SKM-1 (cell line): ENCODE results near the gene LRRC17.

Experiments
- DNase-seq: peaks from one replicate; lab custom pipeline; 2025; ENCODE audit not compliant: unreplicated experiment; lab: John Stamatoyannopoulos, UW

LRRC17 gene

DNA sequence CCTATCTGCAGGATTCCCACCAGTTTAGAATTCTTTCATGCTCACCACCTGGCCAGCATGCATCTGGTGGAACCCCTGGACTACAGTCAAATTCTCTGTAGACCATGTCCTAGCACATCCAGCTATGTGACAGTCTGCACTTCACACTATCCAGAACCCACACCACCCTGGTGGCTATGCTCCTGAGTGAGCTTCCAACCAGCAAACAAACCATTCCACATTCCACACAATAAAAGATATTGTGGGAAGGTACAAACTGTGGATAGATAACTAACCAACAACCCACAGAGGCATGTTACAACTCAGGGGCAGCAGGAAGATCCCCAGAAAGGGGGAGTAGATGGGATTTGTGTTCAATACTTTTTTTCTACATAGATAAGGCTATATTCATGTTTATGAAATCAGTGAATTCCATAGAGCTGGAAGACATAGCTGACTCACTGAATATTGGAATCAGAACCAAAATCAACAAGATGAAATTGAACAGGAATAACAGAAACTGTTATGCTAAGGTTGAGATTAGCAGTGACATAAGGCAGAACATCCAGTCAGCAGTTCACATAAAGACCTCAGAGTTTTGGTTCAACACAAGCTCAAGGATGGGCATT is 72.5 kb downstream of the LRRC17 start:
- no peak for DNase-seq

DNA sequence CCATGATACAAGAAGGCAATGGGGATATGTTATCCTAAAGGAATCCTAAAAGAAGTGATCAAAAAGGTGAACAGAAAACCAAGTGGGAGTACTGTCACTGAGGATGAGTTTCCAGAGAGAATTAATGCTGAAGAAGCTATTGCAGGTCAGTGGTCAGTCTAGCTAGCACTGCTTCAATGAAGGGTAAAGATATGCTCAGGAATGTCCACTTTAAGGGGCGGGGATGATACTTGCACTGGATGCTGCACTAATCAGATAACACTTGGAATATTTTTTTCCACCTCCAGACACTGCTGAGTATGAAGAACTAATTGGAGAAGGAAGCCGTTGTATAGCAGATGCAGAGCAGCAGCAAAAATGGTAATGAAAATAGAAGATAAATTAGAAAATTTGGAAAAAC is 75.3 kb downstream of the LRRC17 start:
- no peak for DNase-seq

DNA sequence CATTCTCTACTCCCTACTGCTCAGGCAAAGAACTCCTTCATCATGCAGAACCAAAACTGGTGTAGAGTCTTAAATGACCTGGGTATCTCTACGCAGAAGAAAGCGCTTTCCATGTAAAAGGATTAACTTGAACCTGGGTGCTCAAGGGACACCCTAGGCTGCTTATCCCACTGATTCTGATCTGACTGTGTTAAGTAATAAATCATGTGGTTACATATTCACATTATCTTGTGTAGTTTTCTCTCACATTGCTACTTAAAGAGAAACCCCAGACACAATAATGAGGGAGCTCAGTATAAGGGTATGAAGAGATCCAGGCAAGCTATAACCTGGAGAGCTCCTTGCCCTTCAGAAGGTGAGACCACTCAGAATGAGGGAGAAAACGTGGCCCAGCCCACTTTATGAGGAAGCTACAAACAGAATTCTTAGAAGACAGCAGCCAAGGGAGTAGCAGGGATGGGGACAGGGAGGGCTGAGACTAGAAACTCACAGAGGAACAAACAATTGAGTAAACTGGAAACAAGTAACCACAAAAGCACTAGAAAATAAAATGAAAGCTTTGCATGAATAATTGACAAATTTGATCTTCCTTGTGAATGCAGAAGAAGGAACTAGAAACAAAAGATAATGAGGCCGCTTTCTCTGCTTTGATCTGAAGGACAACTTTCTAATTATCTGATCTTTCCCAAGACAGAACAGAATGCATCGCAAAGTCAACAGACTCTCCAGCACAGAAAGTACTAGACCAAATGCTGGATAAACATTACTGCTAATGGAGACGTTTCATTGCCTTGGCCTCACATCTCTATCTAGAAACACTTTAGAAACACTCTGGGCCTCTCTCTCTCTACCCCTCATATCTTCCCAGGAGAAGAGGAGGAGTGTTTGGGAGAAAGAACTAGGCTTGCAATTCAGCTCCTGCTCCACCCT is 76.1 kb downstream of the LRRC17 start:
- no peak for DNase-seq

DNA sequence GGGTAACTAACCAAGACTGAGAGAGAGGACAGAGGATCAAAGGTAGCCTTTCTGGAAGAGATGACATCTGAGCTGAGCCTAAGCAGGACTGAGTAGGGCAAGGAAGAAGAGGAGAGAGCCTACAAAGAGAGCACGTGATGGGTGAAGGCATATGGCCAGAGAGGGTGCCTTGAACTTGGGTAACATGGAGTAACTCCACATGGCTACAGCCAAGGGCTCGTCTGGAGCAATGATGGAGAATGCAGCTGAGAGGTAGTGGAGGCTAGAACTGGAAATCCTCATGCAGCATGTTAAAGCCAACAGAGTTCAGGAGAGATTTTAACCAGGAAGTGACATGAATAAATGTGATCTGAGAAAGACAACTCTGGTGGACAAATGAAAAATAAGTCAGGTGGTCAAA is 77.8 kb downstream of the LRRC17 start:
- DNase-seq, result no peak

DNA sequence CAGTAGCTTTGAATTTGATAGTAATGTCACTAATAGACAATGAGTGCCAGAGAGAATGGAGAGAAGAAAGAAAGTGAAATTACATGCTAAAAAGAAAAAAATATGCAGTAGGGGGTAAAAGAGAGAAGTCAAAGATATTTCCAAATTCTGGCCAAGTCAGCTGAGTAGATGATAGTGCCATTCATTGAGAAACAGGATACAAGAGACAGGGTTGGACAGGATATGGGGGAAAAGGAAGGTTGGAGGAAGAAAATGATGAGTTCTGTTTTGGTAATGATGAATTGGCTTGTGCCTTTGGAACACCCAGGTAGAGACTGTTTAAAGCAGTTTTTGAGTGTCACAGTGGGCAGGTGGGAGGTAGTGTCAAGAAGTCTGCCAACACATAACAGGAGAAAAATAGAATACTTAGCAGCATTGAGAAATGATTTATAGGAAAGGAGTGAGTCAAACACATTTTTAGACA is 78.3 kb downstream of the LRRC17 start:
- DNase-seq, result no peak

DNA sequence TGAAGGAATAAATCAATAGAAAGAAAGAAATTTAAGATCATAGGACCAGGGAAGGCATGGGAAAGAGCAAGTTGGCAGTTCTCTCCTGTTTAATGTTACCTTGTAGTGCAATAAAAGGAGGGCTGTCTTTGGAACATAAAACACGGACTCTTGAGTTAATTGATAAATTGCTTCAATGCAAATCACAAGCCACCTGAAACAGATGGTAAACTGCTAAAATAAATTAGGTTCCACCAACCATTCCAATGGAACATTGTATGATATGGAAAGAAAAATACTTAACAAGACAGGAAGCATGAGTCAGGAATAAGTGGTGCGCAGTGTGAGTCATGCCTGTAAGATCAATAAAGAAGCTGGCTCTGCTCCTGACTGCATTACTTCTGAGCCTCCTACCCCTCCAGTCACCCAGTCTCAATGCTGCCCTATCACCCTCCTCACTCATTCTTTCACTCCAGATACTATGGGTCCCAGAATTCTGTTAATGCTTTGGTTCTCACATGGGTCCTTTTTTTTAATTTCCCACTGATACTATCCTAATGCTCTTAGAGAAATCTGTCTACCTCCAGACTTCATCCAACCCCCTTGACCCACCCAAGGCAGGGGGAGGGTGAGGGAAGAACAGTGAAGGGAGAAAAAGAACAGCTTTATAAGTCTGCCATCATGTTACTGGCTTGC is 78.9 kb downstream of the LRRC17 start:
- DNase-seq, result no peak

DNA sequence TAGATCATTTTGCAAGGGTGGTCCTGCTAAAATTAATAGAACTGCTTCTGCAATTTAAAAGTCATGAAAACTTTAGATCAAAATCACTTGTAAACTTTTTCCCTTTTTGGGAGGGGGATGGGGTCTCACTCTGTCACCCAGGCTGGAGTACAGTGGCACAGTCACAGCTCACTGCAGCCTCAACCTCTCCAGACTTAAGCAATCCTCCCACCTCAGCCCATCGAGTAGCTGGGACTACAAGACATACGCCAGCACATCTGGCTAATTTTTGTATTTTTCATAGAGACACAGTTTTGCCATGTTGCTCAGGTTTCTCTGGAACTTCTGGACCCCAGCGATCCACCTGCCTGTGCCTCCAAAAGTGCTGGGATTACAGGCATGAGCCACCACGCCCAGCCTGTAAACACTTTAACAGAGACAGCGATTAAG is 79.7 kb downstream of the LRRC17 start:
- DNase-seq, result no peak

DNA sequence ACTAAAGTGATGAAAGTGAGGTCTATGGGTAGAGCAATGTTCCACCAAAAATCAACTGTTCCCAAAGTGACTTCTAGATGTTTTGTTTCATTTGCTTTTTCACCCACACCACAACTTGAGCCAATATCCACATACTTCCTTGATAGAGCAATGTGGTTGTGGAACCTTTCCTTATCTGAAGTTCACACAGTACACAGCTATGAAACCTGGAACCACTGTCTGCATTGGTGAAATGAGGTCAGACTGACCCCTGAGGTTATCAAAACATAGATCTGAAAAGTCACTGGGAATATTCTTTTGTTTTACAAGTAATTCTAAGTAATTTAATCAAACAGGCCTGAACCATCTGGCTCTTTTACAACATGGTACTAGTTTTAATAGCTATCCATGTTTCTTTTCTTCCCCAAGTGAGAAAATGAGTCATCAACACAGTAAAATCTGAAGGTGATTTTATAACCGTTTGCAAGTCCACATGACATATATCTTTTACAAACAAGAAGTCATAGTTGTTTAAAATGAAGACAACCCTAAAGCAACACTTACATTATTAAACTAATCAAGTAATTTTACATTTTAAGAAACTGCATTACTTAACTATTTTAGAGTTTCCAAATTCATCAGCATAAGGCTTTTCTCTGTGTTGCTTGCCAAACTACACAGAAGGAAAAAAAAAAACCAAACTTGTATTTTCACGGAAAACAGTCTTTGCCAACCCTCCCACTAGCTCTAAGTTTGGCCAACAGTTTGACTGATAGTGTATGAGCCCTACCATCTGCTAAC is 80.3 kb downstream of the LRRC17 start:
- no peak for DNase-seq

DNA sequence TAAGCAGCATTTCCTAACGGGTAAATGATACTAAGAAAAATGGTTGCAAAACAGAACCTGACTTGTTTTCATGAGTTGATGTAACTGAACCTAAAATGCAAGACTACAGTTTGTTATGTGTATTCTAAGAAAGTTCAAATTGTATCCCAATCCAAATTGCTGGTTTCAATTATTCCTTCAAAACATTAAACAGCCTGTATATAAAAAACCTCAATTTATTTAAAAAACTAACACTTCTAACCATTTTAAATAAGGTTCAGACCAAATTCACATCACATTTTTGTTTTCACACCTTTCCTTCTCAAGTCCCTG is 80.9 kb downstream of the LRRC17 start:
- no peak for DNase-seq

DNA sequence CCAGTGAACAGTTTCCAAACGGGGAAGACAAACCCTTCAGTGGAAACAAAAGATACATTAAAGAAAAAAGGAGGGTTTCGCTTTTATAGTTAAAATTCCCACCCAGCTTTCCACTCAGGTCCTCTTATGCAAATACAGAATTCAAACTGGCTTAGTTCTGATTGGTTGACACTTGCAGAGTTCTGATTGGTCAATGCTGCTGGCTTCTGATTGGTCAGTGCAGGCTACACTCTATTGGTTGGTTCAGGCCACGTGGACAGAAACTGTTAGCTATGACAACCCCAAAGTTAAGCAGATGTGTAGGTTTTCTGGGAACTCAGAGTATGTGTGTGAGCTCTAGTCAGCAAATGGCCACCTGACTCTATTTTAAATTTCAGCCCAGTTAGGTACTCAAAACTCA is 81.8 kb downstream of the LRRC17 start:
- no peak for DNase-seq
